CD4-positive, alpha-beta T cell (primary cell): ENCODE results near the gene MEI4. TPM values are rescaled to one million over a fixed set of nuclear protein-coding genes. Genes with fewer than 3 reads are reported as not detected.
"Not testable (repeated sequence)": the region's sequence is repeated elsewhere in the genome, so short reads cannot be mapped to it uniquely, and the experiment has no call there.

Experiments used
- ATAC-seq: fragments of 200-7000 bp; cut with Tn5 transposase; one replicate; pipeline ENCODE4 v1.10.0; 2022; ENCODE audit warnings: mild to moderate bottlenecking; ENCODE audit not compliant: poor library complexity
- CTCF ChIA-PET: fragments of 350-600 bp; sonication (Branson Sonifier 250); formaldehyde crosslinking; loops from one replicate; lab custom pipeline; 2021; ENCODE audit warnings: antibody characterized with exemption, inconsistent platforms; lab: Charles Lee
- POLR2A ChIA-PET: fragments of 350-600 bp; sonication (Branson Sonifier 250); formaldehyde crosslinking; loops from one replicate; lab custom pipeline; 2021; ENCODE audit warnings: antibody characterized with exemption, inconsistent platforms; lab: Charles Lee
- DNase-seq, 14 experiments: peaks; one replicate each; pipeline ENCODE4 v3.0.0-alpha.2; 2013 to 2020; ENCODE audit warnings: mixed read lengths in 2 of 14
- H3K27ac ChIP-seq, 2 donors: one replicate each; pipeline versions ENCODE4 v1.5.1 to v1.7.0; 2013; ENCODE audit warnings: low read length in 2 of 2, low read depth in 1 of 2, mild to moderate bottlenecking in 1 of 2
- H3K27me3 ChIP-seq, 2 experiments: 1 replicate in 1 of 2; 2 replicates in 1 of 2; pipeline versions ENCODE4 v1.6.1 to v1.7.0; 2013; ENCODE audit warnings: low read length in 2 of 2, control low read depth in 1 of 2, mild to moderate bottlenecking in 1 of 2, moderate library complexity in 1 of 2; ENCODE audit not compliant: insufficient read depth in 2 of 2, control insufficient read depth in 1 of 2
- H3K36me3 ChIP-seq: one replicate; pipeline ENCODE4 v1.6.1; 2013; ENCODE audit warnings: low read length, control low read depth; ENCODE audit not compliant: insufficient read depth
- H3K4me1 ChIP-seq: one replicate; pipeline ENCODE4 v1.6.1; 2013; ENCODE audit warnings: low read length, control low read depth; ENCODE audit not compliant: insufficient read depth
- H3K4me3 ChIP-seq: one replicate; pipeline ENCODE4 v1.5.1; 2013; ENCODE audit warnings: mild to moderate bottlenecking, low read length, moderate library complexity
- H3K9me3 ChIP-seq, 2 experiments: 1 replicate in 1 of 2; 2 replicates in 1 of 2; pipeline versions ENCODE4 v1.6.1 to v1.7.0; 2013; ENCODE audit warnings: low read length in 2 of 2, mild to moderate bottlenecking in 2 of 2, control low read depth in 1 of 2, moderate library complexity in 1 of 2; ENCODE audit not compliant: control insufficient read depth in 1 of 2, insufficient read depth in 1 of 2
- H3K27ac Mint-ChIP-seq: one replicate; pipeline ENCODE4 v1.8.0; 2020; ENCODE audit warnings: mixed read lengths
- H3K27me3 Mint-ChIP-seq: one replicate; pipeline ENCODE4 v1.8.0; 2021; ENCODE audit warnings: mixed read lengths
- H3K36me3 Mint-ChIP-seq: one replicate; pipeline ENCODE4 v1.8.0; 2021; ENCODE audit warnings: low read depth, mixed read lengths
- H3K4me1 Mint-ChIP-seq: one replicate; pipeline ENCODE4 v1.8.0; 2021; ENCODE audit warnings: low read depth, mixed read lengths
- H3K4me3 Mint-ChIP-seq: one replicate; pipeline ENCODE4 v1.8.0; 2020; ENCODE audit warnings: mild to moderate bottlenecking, mixed read lengths
- H3K9me3 Mint-ChIP-seq: one replicate; pipeline ENCODE4 v1.8.0; 2020; ENCODE audit warnings: mixed read lengths
- CTCF ChIP-seq: fragments of 200-600 bp; IDR thresholded peaks from one replicate; pipeline ENCODE4 v1.8.0; 2022; ENCODE audit warnings: antibody characterized with exemption, mild to moderate bottlenecking
- intact Hi-C, 2 experiments: fragments of 100-400 bp; cut with DNase I in 1 of 2; cut with micrococcal nuclease in 1 of 2; formaldehyde crosslinking; loops; one replicate each; pipeline versions ENCODE4 v1.15.1 to v1.9.0; 2023 to 2025; cut with DNase I, micrococcal nuclease
- total RNA-seq, 174 experiments: library from RNA in 2 of 174; stranded (reverse) in 2 of 174; gene quantifications; one replicate each; pipeline ENCODE4 v1.2.3 and lab custom pipeline; 2021 to 2026

MEI4 gene
- total RNA-seq, 2 experiments from 2014 or later: not detected

DNA sequence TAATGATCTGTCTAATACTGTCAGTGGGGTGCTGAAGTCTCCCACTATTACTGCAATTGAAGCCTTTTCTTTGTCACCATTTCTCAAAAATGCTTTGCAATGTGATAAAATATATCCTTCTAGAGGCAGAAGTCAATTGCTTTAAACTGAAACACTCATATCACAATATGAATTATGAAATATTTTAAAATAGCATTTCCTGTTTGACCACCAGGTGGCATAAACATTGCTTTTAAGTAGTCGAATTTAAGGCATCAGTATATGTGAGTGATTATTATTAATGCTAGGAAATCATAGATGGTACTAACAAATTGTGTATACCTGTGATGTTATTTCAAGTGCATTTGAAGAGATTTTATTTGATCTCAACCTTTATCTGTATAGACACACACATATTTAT, 87.5 kb downstream of the MEI4 start:
- peak; percentile 15 for TF ChIP-seq CTCF
- POLR2A ChIA-PET: no interaction called here
- Mint-ChIP-seq H3K27ac (no peak overlapping the region), H3K27me3 (no peaks in the 10 kb centered on the region), H3K4me3 (no peak overlapping the region), H3K4me1 (no peaks in the 10 kb centered on the region), H3K9me3 (peaks cover 6% of the 10 kb centered on the region), H3K36me3 (no peaks in the 10 kb centered on the region)
- Histone ChIP-seq H3K4me3 (no peak overlapping the region), H3K27me3 (no peaks in the 10 kb centered on the region), H3K27ac (no peak overlapping the region), H3K36me3 (no peaks in the 10 kb centered on the region), H3K4me1 (no peaks in the 10 kb centered on the region), H3K9me3 (peaks cover 0 to 9% of the 10 kb centered on the region in 2 experiments)
- CTCF ChIA-PET: no interaction called here
- DNase-seq (peak in 1 of 14 experiments; percentile 1), ATAC-seq (no peak)
- intact Hi-C loops: no loop called here

DNA sequence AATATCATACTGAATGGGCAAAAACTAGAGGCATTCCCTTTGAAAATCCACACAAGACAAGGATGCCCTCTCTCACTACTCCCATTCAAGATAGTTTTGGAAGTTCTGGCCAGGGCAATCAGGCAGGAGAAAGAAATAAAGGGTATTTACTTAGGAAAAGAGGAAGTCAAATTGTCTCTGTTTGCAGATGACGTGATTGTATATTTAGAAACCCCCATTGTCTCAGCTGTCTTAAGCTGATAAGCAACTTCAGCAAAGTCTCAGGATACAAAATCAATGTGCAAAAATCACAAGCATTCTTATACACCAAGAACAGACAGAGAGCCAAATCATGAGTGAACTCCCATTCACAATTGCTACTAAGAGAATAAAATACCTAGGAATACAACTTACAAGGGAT, 99.3 kb downstream of the MEI4 start:
- H3K4me3 ChIP-seq, DNase-seq, H3K4me1 ChIP-seq, H3K36me3 Mint-ChIP-seq, H3K4me1 Mint-ChIP-seq, intact Hi-C loops, H3K4me3 Mint-ChIP-seq, H3K27me3 ChIP-seq, H3K9me3 ChIP-seq, H3K27ac Mint-ChIP-seq, POLR2A ChIA-PET, ATAC-seq, H3K36me3 ChIP-seq, H3K27me3 Mint-ChIP-seq, H3K27ac ChIP-seq, CTCF ChIA-PET: not testable (repeated sequence)
- peaks cover 10% of the 10 kb centered on the region for H3K9me3 Mint-ChIP-seq

DNA sequence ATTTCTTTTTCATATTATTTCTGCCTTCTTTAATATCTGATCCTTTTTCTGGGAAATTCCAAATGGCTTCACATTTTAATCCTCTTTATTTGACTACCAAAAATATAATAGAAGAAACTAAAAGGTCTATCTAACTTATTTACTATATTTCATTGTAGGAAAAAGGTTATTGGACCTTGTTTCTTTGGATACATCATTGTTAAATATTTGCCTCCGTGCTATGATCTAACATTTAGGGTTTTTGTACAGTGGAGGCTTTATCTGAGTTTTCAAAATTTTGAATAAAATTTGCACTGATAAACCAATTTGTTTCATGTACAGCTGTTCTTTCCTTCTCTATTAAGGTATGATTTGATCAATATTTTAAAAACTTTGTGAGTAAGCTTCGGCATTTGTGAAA, 109.5 kb downstream of the MEI4 start:
- no peak overlapping the region for H3K27ac ChIP-seq
- Mint-ChIP-seq H3K27me3 (no peaks in the 10 kb centered on the region), H3K4me1 (no peaks in the 10 kb centered on the region), H3K4me3 (no peak overlapping the region), H3K9me3 (peaks cover 5% of the 10 kb centered on the region), H3K36me3 (no peaks in the 10 kb centered on the region), H3K27ac (no peak overlapping the region)
- TF ChIP-seq CTCF: no peak
- no peaks in the 10 kb centered on the region for H3K4me1 ChIP-seq
- DNase-seq (no peak), ATAC-seq (no peak)
- H3K27me3 ChIP-seq: no peaks in the 10 kb centered on the region
- ChIA-PET CTCF (no interaction called here), POLR2A (no interaction called here)
- H3K9me3 ChIP-seq: no peaks in the 10 kb centered on the region
- no peaks in the 10 kb centered on the region for H3K36me3 ChIP-seq
- intact Hi-C loops: no loop called here
- H3K4me3 ChIP-seq: no peak overlapping the region

DNA sequence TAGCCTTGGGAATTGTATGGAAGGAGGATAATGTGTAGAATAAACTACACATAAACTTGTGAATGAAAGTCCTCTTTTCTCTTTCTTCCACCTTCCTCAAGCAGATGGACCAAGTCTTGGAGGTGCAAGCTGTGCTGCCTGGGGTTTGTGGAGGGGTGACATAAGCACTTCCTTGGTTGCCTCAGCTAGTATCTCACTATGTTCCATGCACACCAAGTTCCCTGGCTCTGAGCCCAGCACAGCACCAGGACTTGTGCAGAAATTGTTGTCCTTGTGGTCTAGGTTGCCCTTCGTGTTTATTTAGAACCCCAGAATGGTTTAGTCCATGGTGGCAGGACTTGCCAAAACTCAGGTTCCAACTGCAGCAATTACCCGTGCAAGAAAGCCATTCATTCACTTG, 110.3 kb downstream of the MEI4 start:
- Mint-ChIP-seq H3K4me3 (no peak overlapping the region), H3K27ac (no peak overlapping the region), H3K4me1 (no peaks in the 10 kb centered on the region), H3K36me3 (no peaks in the 10 kb centered on the region), H3K27me3 (no peaks in the 10 kb centered on the region), H3K9me3 (peaks cover 5% of the 10 kb centered on the region)
- H3K27ac ChIP-seq: no peak overlapping the region
- no peak for DNase-seq
- intact Hi-C loops: no loop called here
- no peaks in the 10 kb centered on the region for H3K27me3 ChIP-seq
- H3K36me3 ChIP-seq: no peaks in the 10 kb centered on the region
- H3K4me1 ChIP-seq: no peaks in the 10 kb centered on the region
- ChIA-PET POLR2A (no interaction called here), CTCF (no interaction called here)
- H3K4me3 ChIP-seq: no peak overlapping the region
- no peak for ATAC-seq
- H3K9me3 ChIP-seq: no peaks in the 10 kb centered on the region
- TF ChIP-seq CTCF: no peak
